ENCODE results near the gene RNASEH1. TPM values are rescaled to one million over a fixed set of nuclear protein-coding genes. Genes with fewer than 3 reads are reported as not detected.

Gene RNASEH1
- total RNA-seq, 6 experiments from 2014 or later = 8.3 to 12.2 (median 10.0) TPM

GRCh38 chr2:3522961-3523421 is 35.1 kb downstream of the RNASEH1 start:
- Histone ChIP-seq H3K9me3 (no peaks in the 10 kb centered on the region), H3K27me3 (no peaks in the 10 kb centered on the region), H3K36me3 (no peaks in the 10 kb centered on the region), H3K4me3 (no peak overlapping the region), H3K4me1 (peaks cover 0 to 52% (median 16%) of the 10 kb centered on the region in 4 donors), H3K27ac (peak overlapping the region; percentile 45 to 67 (median 48))
- ATAC-seq = no peak
- TF ChIP-seq CTCF (IDR thresholded peaks at IDR 0.05) (no peak), POLR2A (IDR thresholded peaks at IDR 0.05) (no peak)
- intact Hi-C loops (cut with DNase I) = no loop called here
- no peak for DNase-seq
- whole genome bisulfite sequencing (ENCODE audit: insufficient coverage, low coverage, low lambda C conversion rate, missing lambda C conversion rate) = 54% methylated on average over 13 of the region's 13 CpGs

- intact Hi-C loops (cut with DNase I) = no loop called here
- DNase-seq (peak in 1 of 3 donors; percentile 24), ATAC-seq (no peak)
- Histone ChIP-seq H3K9me3 (no peaks in the 10 kb centered on the region), H3K4me1 (peaks cover 0 to 51% (median 16%) of the 10 kb centered on the region in 4 donors), H3K27me3 (no peaks in the 10 kb centered on the region), H3K4me3 (peak overlapping the region in 1 of 3 donors; percentile 99), H3K36me3 (peaks cover 0 to 5% (median 0%) of the 10 kb centered on the region in 4 donors), H3K27ac (no peak overlapping the region)
- WGBS (ENCODE audit: insufficient coverage, low coverage, low lambda C conversion rate, missing lambda C conversion rate) = 91% methylated on average over 5 of the region's 6 CpGs
- TF ChIP-seq CTCF (IDR thresholded peaks at IDR 0.05) = no peak
- no peak for TF ChIP-seq POLR2A (IDR thresholded peaks at IDR 0.05)
Observed at GRCh38 chr2:3520591-3520990, 37.5 kb downstream of the RNASEH1 start.

- TF ChIP-seq POLR2A (IDR thresholded peaks at IDR 0.05) = peak; percentile 96
- TF ChIP-seq CTCF (IDR thresholded peaks at IDR 0.05) = no peak
- ATAC-seq (peak; percentile 72 to 88 (median 80)), DNase-seq (peak; percentile 92 to 96 (median 96))
- peaks cover 0 to 5% (median 0%) of the 10 kb centered on the region in 4 donors for H3K36me3 ChIP-seq
- no peaks in the 10 kb centered on the region for H3K9me3 ChIP-seq
- intact Hi-C loops (cut with DNase I) = no loop called here
- H3K27ac ChIP-seq = peak within 1 kb of the TSS; percentile 97 to 100 (median 97)
- peak within 1 kb of the TSS; percentile 88 to 99 (median 95) for H3K4me3 ChIP-seq
- no peaks in the 10 kb centered on the region for H3K27me3 ChIP-seq
- under 1% methylated on average over 33 of the region's 76 CpGs for whole genome bisulfite sequencing (ENCODE audit: insufficient coverage, low coverage, low lambda C conversion rate, missing lambda C conversion rate)
- peaks cover 0 to 42% (median 12%) of the 10 kb centered on the region in 4 donors for H3K4me1 ChIP-seq
Observed at GRCh38 chr2:3519255-3520205, 38.6 kb downstream of the RNASEH1 start, which contains the start of gene ADI1. Gene ADI1 (minus strand): TSS chr2:3519531. CDS start chr2:3519487, 44 bp downstream.

GRCh38 chr2:3518496-3519254 is 39.5 kb downstream of the RNASEH1 start:
- H3K9me3 ChIP-seq = no peaks in the 10 kb centered on the region
- no peaks in the 10 kb centered on the region for H3K27me3 ChIP-seq
- peak; percentile 97 to 98 (median 98) for DNase-seq
- peak; percentile 73 to 81 (median 76) for ATAC-seq
- TF ChIP-seq POLR2A (IDR thresholded peaks at IDR 0.05) (no peak), CTCF (IDR thresholded peaks at IDR 0.05) (no peak)
- H3K4me1 ChIP-seq = peaks cover 0 to 42% (median 11%) of the 10 kb centered on the region in 4 donors
- H3K27ac ChIP-seq = peak overlapping the region; percentile 97 to 100 (median 97)
- H3K4me3 ChIP-seq = peak overlapping the region; percentile 88 to 99 (median 95)
- 0% methylated on average over 3 of the region's 67 CpGs for WGBS (ENCODE audit: insufficient coverage, low coverage, low lambda C conversion rate, missing lambda C conversion rate)
- peaks cover 0 to 7% (median 1%) of the 10 kb centered on the region in 4 donors for H3K36me3 ChIP-seq
- intact Hi-C loops (cut with DNase I) = no loop called here
